PC-3 (cell line): Measurements from ENCODE around the gene P2RX1. TPM values are rescaled to one million over a fixed set of nuclear protein-coding genes. Genes with fewer than 3 reads are reported as not detected.

ENCODE experiments used
- ATAC-seq: fragments of 200-7000 bp; cut with Tn5 transposase; 2 replicates; pipeline ENCODE4 v1.9.1; 2020; ENCODE audit warnings: mild to moderate bottlenecking, moderate library complexity
- BruUV-seq: library from RNA; stranded (reverse); fragments of 400-500 nt; replicated peaks from 2 replicates; lab custom pipeline; 2021; lab: Mats Ljungman, UMichigan
- CTCF ChIA-PET: fragments of 300-600 bp; sonication (Branson Sonifier 250); formaldehyde crosslinking; loops from one replicate; lab custom pipeline; 2022; ENCODE audit warnings: antibody characterized with exemption; lab: Charles Lee
- POLR2A ChIA-PET: fragments of 300-600 bp; sonication (Branson Sonifier 250); formaldehyde crosslinking; loops from one replicate; lab custom pipeline; 2022; ENCODE audit warnings: antibody characterized with exemption; ENCODE audit not compliant: unreplicated experiment; lab: Charles Lee
- DNase-seq: peaks from one replicate; pipeline ENCODE4 v3.0.0-alpha.2; 2015
- H2AFZ ChIP-seq: fragments of 300-600 bp; sonication (generic); 2 replicates; pipeline ENCODE4 v1.6.0; 2016; ENCODE audit warnings: antibody characterized with exemption, low read length
- H3F3A ChIP-seq: fragments of 300-600 bp; sonication (generic); one replicate; pipeline ENCODE4 v1.6.0; 2017; ENCODE audit warnings: antibody characterized with exemption, low read length, control low read depth, mild to moderate bottlenecking; ENCODE audit not compliant: unreplicated experiment
- H3K27ac ChIP-seq: fragments of 300-600 bp; sonication (generic); 2 replicates; pipeline ENCODE4 v1.5.1; 2016; ENCODE audit warnings: mild to moderate bottlenecking, low read length
- H3K27me3 ChIP-seq: fragments of 300-600 bp; sonication (generic); 2 replicates; pipeline ENCODE4 v1.6.1; 2016; ENCODE audit warnings: low read length, mixed read lengths
- H3K36me3 ChIP-seq: fragments of 300-600 bp; sonication (generic); 2 replicates; pipeline ENCODE4 v1.6.1; 2016; ENCODE audit warnings: low read depth, mixed run types, low read length, mixed read lengths
- H3K4me1 ChIP-seq: fragments of 300-600 bp; sonication (generic); 2 replicates; pipeline ENCODE4 v1.5.1; 2016; ENCODE audit warnings: low read length; ENCODE audit not compliant: insufficient read depth
- H3K4me2 ChIP-seq: fragments of 300-600 bp; sonication (generic); 2 replicates; pipeline ENCODE4 v1.6.0; 2016; ENCODE audit warnings: low read length
- H3K4me3 ChIP-seq: fragments of 300-600 bp; sonication (generic); 2 replicates; pipeline ENCODE4 v1.5.1; 2016; ENCODE audit warnings: mild to moderate bottlenecking, low read length, mixed read lengths
- H3K79me2 ChIP-seq: fragments of 300-600 bp; sonication (generic); 2 replicates; pipeline ENCODE4 v1.6.1; 2017; ENCODE audit warnings: low read length, mixed read lengths
- H3K9ac ChIP-seq: fragments of 300-600 bp; sonication (generic); 2 replicates; pipeline ENCODE4 v1.6.0; 2016; ENCODE audit warnings: mild to moderate bottlenecking, low read length
- H3K9me2 ChIP-seq: fragments of 300-600 bp; sonication (generic); replicated peaks from 2 replicates; pipeline ENCODE4 v1.6.1; 2016; ENCODE audit warnings: mixed run types, low read length, mixed read lengths
- H3K9me3 ChIP-seq: fragments of 300-600 bp; sonication (generic); 2 replicates; pipeline ENCODE4 v1.6.1; 2016; ENCODE audit warnings: low read length, mixed read lengths
- H4K20me1 ChIP-seq: fragments of 300-600 bp; sonication (generic); 2 replicates; pipeline ENCODE4 v1.6.1; 2016; ENCODE audit warnings: low read length, mixed read lengths
- EZH2 ChIP-seq: fragments of 300-600 bp; sonication (generic); IDR thresholded peaks from one replicate; pipeline ENCODE4 v1.6.1; 2017; ENCODE audit warnings: antibody characterized with exemption, mild to moderate bottlenecking, low read length; ENCODE audit not compliant: unreplicated experiment
- EZH2phosphoT487 ChIP-seq: fragments of 300-600 bp; sonication (generic); IDR thresholded peaks from 2 replicates; pipeline ENCODE4 v1.6.1; 2018; ENCODE audit warnings: mild to moderate bottlenecking, antibody characterized with exemption, low read length, borderline replicate concordance
- intact Hi-C: fragments of 100-400 bp; cut with micrococcal nuclease; formaldehyde crosslinking; loops from 2 replicates; pipeline ENCODE4 v1.9.0; 2023
- total RNA-seq: library from RNA; depleted of rRNA; stranded (reverse); fragments of >200 nt; gene quantifications from 2 replicates; pipeline ENCODE4 v1.2.3, GENCODE V29; 2014
- TF ChIP-seq, protein P1 (sequence below): fragments of 300-600 bp; sonication (generic); conservative IDR thresholded peaks from 2 replicates; pipeline ENCODE4 v1.5.1; 2017; ENCODE audit warnings: antibody characterized with exemption, low read depth, mild to moderate bottlenecking, low read length

The P2RX1 gene
- total RNA-seq, 1 experiment from 2014 or later, result not detected

DNA sequence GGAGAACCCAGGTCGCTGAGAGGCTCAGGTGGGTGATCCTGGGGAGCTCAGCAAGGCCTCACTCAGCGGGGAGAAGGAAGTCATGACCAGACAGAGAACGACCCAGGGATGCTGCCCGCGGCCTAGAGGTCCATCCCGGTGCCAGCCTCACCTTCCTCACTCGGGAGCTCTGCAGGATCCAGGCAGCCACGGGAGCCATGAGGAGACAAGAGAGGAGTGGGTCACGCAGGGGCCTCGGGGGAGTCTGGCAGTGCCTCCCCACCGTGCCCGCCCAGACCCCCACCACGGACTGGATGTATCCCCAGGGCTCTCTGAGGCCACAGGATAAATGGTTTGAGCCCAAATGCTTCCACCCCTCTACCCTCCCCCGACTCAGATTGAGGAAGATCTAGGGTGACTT is 37.3 kb upstream of the P2RX1 start:
- BruUV-seq, result no TSS peak
- DNase-seq, result no peak
- Histone ChIP-seq H3K9me3 (no peaks in the 10 kb centered on the region), H3K79me2 (no peaks in the 10 kb centered on the region), H3K4me1 (no peaks in the 10 kb centered on the region), H3K9ac (no peak overlapping the region), H3F3A (no peaks in the 10 kb centered on the region), H3K36me3 (no peaks in the 10 kb centered on the region), H3K27ac (no peak overlapping the region), H3K9me2 (no peaks in the 10 kb centered on the region), H3K4me2 (no peak overlapping the region), H3K27me3 (no peaks in the 10 kb centered on the region), H3K4me3 (no peak overlapping the region), H4K20me1 (no peaks in the 10 kb centered on the region), H2AFZ (no peak overlapping the region)
- intact Hi-C loops, result no loop called here
- no peak for ATAC-seq
- TF ChIP-seq EZH2phosphoT487 (no peak), EZH2 (no peak)
- TF ChIP-seq, protein P1, sequence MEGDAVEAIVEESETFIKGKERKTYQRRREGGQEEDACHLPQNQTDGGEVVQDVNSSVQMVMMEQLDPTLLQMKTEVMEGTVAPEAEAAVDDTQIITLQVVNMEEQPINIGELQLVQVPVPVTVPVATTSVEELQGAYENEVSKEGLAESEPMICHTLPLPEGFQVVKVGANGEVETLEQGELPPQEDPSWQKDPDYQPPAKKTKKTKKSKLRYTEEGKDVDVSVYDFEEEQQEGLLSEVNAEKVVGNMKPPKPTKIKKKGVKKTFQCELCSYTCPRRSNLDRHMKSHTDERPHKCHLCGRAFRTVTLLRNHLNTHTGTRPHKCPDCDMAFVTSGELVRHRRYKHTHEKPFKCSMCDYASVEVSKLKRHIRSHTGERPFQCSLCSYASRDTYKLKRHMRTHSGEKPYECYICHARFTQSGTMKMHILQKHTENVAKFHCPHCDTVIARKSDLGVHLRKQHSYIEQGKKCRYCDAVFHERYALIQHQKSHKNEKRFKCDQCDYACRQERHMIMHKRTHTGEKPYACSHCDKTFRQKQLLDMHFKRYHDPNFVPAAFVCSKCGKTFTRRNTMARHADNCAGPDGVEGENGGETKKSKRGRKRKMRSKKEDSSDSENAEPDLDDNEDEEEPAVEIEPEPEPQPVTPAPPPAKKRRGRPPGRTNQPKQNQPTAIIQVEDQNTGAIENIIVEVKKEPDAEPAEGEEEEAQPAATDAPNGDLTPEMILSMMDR, result no peak
- ChIA-PET CTCF (no interaction called here), POLR2A (no interaction called here)

DNA sequence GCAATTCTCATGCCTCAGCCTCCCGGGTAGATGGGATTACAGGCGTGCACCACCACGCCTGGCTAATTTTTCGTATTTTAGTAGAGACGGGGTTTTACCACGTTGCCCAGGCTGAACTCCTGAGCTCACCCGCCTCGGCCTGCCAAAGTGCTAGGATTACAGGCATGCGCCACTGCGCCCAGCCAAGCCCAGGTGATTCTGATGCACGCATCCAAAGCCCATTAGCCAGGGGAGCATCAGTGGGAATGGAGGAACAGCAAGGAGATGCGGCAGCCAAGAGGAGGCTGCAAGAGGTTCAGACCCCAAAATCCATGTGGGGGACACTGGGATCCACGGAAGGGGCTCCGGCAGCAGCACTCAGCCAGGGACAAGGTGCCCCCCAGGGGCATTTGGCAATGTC is 35.9 kb upstream of the P2RX1 start:
- no peaks in the 10 kb centered on the region for H3F3A ChIP-seq

DNA sequence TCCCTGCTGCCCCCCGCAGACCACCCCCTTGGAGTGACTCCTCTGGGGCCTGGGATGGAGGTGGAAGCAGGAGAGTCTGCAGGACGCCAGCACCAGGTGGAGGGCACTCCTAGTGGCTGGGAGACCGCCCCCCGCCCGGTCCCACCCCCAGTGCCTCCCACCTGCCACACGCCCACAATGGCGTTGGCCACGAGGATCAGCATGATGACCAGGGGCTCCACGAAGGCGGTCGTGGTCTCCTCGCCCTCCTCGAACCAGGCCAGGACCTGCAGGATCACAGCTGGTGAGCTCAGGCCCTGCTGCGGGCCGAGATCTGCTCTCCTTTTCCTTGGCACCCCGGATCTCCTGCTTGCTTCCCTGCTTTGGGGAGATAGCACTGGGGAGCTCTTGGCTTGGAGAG is 35.2 kb upstream of the P2RX1 start:
- no TSS peak for BruUV-seq
- CTCF ChIA-PET, result no interaction called here
- intact Hi-C loops, result no loop called here

More for the DNA sequence above, 35.9 kb upstream of the P2RX1 start:
- Histone ChIP-seq H3K4me2 (no peak overlapping the region), H3K9me2 (no peaks in the 10 kb centered on the region), H2AFZ (no peak overlapping the region), H3K9me3 (no peaks in the 10 kb centered on the region), H4K20me1 (no peaks in the 10 kb centered on the region), H3K36me3 (no peaks in the 10 kb centered on the region), H3K4me3 (no peak overlapping the region), H3K79me2 (no peaks in the 10 kb centered on the region), H3K27me3 (no peaks in the 10 kb centered on the region), H3K4me1 (no peaks in the 10 kb centered on the region), H3K27ac (no peak overlapping the region), H3K9ac (no peak overlapping the region)
- ATAC-seq, result no peak
- no peak for DNase-seq
- ChIA-PET POLR2A (no interaction called here), CTCF (interaction anchor here (0.6 kb wide), 1 partner anchor 299 kb away, joined by 3 read pairs; no protein-coding TSS in a partner anchor)
- no TSS peak for BruUV-seq
- no peak for TF ChIP-seq EZH2
- TF ChIP-seq EZH2phosphoT487, result no peak
- TF ChIP-seq, protein P1, result no peak
- intact Hi-C loops, result no loop called here

More for the DNA sequence above, 35.2 kb upstream of the P2RX1 start:
- H3K4me2 ChIP-seq, result no peak overlapping the region
- H3K27ac ChIP-seq, result no peak overlapping the region
- POLR2A ChIA-PET, result no interaction called here
- H3F3A ChIP-seq, result no peaks in the 10 kb centered on the region
- no peaks in the 10 kb centered on the region for H3K27me3 ChIP-seq
- no peaks in the 10 kb centered on the region for H3K79me2 ChIP-seq
- no peak overlapping the region for H2AFZ ChIP-seq
- H4K20me1 ChIP-seq, result no peaks in the 10 kb centered on the region
- no peaks in the 10 kb centered on the region for H3K9me2 ChIP-seq
- H3K4me1 ChIP-seq, result peaks cover 7% of the 10 kb centered on the region; the same call in 1 of the 2 replicates
- ATAC-seq (no peak), DNase-seq (no peak)
- no peaks in the 10 kb centered on the region for H3K36me3 ChIP-seq
- no peak overlapping the region for H3K4me3 ChIP-seq
- no peaks in the 10 kb centered on the region for H3K9me3 ChIP-seq
- no peak overlapping the region for H3K9ac ChIP-seq
- TF ChIP-seq EZH2 (no peak), EZH2phosphoT487 (no peak)
- TF ChIP-seq, protein P1, result no peak
